ENCODE measurements around the gene CTAG2. TPM values are rescaled to one million over a fixed set of nuclear protein-coding genes. Genes with fewer than 3 reads are reported as not detected.

Gene CTAG2
- total RNA-seq, 1 donor from 2014 or later, result not detected

DNA sequence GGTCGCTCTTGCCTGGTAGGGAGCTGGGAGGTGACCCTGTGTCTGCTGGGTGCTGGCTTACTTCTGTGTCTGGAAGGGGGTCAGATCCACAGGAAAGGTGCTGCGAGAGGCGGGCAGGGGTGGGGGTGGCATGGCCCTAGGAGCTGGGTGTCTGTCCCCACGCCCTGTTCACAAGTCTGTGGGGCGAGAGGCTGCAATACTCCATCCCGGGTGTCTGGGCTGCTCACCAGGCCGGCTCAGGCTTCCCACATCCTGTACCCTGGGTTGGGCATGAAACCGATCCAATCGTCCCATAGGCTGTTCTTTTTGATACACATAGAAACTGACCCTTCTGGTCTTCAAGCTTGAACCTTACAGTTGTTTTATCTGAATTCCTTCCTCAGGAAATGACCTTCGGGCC is 993 bp upstream of the CTAG2 start:
- Histone ChIP-seq H3K4me1 (ENCODE audit: insufficient read depth, low read length) (no peaks in the 10 kb centered on the region), H3K4me2 (ENCODE audit: low read length) (no peak overlapping the region), H3K27ac (ENCODE audit: low read depth, low read length) (no peak overlapping the region), H3K27me3 (ENCODE audit: insufficient read depth, low read length) (no peaks in the 10 kb centered on the region), H4K20me1 (ENCODE audit: insufficient read depth, low read length) (no peaks in the 10 kb centered on the region), H3K79me2 (ENCODE audit: insufficient read depth, low read length) (no peaks in the 10 kb centered on the region), H3K9me3 (ENCODE audit: insufficient read depth, low read depth, low read length) (no peaks in the 10 kb centered on the region), H3K9ac (ENCODE audit: low read length) (no peak overlapping the region), H3K4me3 (ENCODE audit: insufficient read depth, low read depth, low read length) (no peak overlapping the region), H2AFZ (ENCODE audit: low read depth, low read length) (no peak overlapping the region), H3K36me3 (ENCODE audit: insufficient read depth, low read length) (no peaks in the 10 kb centered on the region)
- peaks cover 7% of the 10 kb centered on the region for H3K9me3 Mint-ChIP-seq (ENCODE audit: unreplicated experiment)
- no peak overlapping the region for H3K4me3 Mint-ChIP-seq (ENCODE audit: unreplicated experiment)
- TF ChIP-seq, protein P1, sequence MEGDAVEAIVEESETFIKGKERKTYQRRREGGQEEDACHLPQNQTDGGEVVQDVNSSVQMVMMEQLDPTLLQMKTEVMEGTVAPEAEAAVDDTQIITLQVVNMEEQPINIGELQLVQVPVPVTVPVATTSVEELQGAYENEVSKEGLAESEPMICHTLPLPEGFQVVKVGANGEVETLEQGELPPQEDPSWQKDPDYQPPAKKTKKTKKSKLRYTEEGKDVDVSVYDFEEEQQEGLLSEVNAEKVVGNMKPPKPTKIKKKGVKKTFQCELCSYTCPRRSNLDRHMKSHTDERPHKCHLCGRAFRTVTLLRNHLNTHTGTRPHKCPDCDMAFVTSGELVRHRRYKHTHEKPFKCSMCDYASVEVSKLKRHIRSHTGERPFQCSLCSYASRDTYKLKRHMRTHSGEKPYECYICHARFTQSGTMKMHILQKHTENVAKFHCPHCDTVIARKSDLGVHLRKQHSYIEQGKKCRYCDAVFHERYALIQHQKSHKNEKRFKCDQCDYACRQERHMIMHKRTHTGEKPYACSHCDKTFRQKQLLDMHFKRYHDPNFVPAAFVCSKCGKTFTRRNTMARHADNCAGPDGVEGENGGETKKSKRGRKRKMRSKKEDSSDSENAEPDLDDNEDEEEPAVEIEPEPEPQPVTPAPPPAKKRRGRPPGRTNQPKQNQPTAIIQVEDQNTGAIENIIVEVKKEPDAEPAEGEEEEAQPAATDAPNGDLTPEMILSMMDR (IDR thresholded peaks at IDR 0.05; ENCODE audit: insufficient read depth, low read depth, low read length), result no peak
- TF ChIP-seq EZH2 (IDR thresholded peaks at IDR 0.05; ENCODE audit: insufficient read depth, low read length), result no peak
- H3K36me3 Mint-ChIP-seq (ENCODE audit: low read depth, unreplicated experiment), result no peaks in the 10 kb centered on the region
- no peak overlapping the region for H3K27ac Mint-ChIP-seq (ENCODE audit: unreplicated experiment)
- H3K27me3 Mint-ChIP-seq (ENCODE audit: low read depth, unreplicated experiment), result peaks cover 7% of the 10 kb centered on the region
- no peaks in the 10 kb centered on the region for H3K4me1 Mint-ChIP-seq (ENCODE audit: low read depth, unreplicated experiment)
- DNase-seq (ENCODE audit: low read depth) (no peak), FAIRE-seq (no peak)

DNA sequence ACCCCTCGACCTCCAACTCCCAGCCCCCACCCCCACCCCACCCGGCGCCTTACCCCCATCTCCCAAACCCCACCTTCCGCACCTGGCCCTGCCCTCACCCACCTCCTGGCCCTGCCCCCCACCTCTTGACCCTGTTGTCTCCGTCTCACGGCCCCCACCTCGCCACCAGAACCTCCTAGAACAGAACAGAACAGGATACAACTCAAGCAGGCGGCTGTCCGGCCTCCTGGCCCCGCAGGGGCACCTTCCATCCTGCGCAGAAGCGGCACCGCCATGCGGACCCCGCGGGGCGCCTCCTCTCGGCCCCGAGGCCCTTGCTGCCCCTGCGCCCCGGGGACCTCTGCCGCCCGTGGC is 354 bp downstream of the CTAG2 start:
- peaks cover 5% of the 10 kb centered on the region for H3K27me3 Mint-ChIP-seq (ENCODE audit: low read depth, unreplicated experiment)
- no peak overlapping the region for H3K4me2 ChIP-seq (ENCODE audit: low read length)
- H3K9ac ChIP-seq (ENCODE audit: low read length), result no peak overlapping the region
- no peaks in the 10 kb centered on the region for H3K4me1 Mint-ChIP-seq (ENCODE audit: low read depth, unreplicated experiment)
- H4K20me1 ChIP-seq (ENCODE audit: insufficient read depth, low read length), result no peaks in the 10 kb centered on the region
- FAIRE-seq (no peak), DNase-seq (ENCODE audit: low read depth) (no peak)
- no peaks in the 10 kb centered on the region for H3K79me2 ChIP-seq (ENCODE audit: insufficient read depth, low read length)
- H3K27ac Mint-ChIP-seq (ENCODE audit: unreplicated experiment), result no peak overlapping the region
- no peaks in the 10 kb centered on the region for H3K27me3 ChIP-seq (ENCODE audit: insufficient read depth, low read length)
- H3K4me3 Mint-ChIP-seq (ENCODE audit: unreplicated experiment), result no peak overlapping the region
- no peak overlapping the region for H3K27ac ChIP-seq (ENCODE audit: low read depth, low read length)
- TF ChIP-seq, protein P1 (IDR thresholded peaks at IDR 0.05; ENCODE audit: insufficient read depth, low read depth, low read length), result no peak
- no peaks in the 10 kb centered on the region for H3K4me1 ChIP-seq (ENCODE audit: insufficient read depth, low read length)
- H3K4me3 ChIP-seq (ENCODE audit: insufficient read depth, low read depth, low read length), result no peak overlapping the region
- H3K9me3 ChIP-seq (ENCODE audit: insufficient read depth, low read depth, low read length), result no peaks in the 10 kb centered on the region
- peaks cover 2% of the 10 kb centered on the region for H3K9me3 Mint-ChIP-seq (ENCODE audit: unreplicated experiment)
- H3K36me3 ChIP-seq (ENCODE audit: insufficient read depth, low read length), result no peaks in the 10 kb centered on the region
- no peak overlapping the region for H2AFZ ChIP-seq (ENCODE audit: low read depth, low read length)
- no peaks in the 10 kb centered on the region for H3K36me3 Mint-ChIP-seq (ENCODE audit: low read depth, unreplicated experiment)

DNA sequence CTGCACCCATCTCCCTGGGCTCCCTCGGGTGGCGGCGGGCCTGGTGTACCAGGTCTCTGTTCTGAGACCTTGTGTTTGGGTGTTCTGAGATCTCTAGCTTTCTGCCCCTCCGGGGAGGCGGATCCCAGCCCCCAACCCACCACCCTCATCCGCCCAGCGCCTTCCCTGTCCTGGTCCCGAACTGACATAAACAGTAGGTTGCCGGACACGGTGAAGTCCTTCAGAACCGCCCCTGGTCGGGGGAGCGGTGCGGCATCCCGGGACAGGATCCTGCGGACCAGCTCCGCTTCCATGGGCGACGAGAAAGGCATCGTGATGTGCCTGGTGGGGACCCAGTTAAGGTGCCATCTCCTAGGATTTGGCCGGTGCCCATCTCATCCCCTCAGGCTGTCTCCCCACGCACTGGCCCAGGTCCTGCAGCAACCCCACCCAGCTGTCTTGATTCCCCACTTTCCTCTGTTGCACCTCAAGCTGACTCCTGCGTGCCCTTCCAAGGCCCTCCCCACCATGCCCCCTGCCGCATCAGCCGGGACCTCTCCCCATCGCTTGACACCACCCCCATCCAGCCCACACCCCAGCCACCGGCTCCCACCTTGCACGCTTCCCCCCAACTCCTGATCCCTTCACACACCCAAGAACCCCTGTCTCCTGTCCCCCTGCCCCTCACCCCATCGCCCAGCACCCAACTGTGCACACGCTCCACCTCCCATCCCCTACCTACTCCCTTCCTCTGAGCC is 900 bp downstream of the CTAG2 start:
- no peaks in the 10 kb centered on the region for H3K36me3 Mint-ChIP-seq (ENCODE audit: low read depth, unreplicated experiment)
- Histone ChIP-seq H3K9me3 (ENCODE audit: insufficient read depth, low read depth, low read length) (no peaks in the 10 kb centered on the region), H3K4me2 (ENCODE audit: low read length) (no peak overlapping the region), H2AFZ (ENCODE audit: low read depth, low read length) (no peak overlapping the region), H3K4me3 (ENCODE audit: insufficient read depth, low read depth, low read length) (no peak overlapping the region), H3K4me1 (ENCODE audit: insufficient read depth, low read length) (no peaks in the 10 kb centered on the region), H3K27ac (ENCODE audit: low read depth, low read length) (no peak overlapping the region), H3K79me2 (ENCODE audit: insufficient read depth, low read length) (no peaks in the 10 kb centered on the region), H3K9ac (ENCODE audit: low read length) (no peak overlapping the region), H3K27me3 (ENCODE audit: insufficient read depth, low read length) (no peaks in the 10 kb centered on the region), H4K20me1 (ENCODE audit: insufficient read depth, low read length) (no peaks in the 10 kb centered on the region), H3K36me3 (ENCODE audit: insufficient read depth, low read length) (no peaks in the 10 kb centered on the region)
- H3K27ac Mint-ChIP-seq (ENCODE audit: unreplicated experiment), result no peak overlapping the region
- FAIRE-seq (no peak), DNase-seq (ENCODE audit: low read depth) (no peak)
- H3K9me3 Mint-ChIP-seq (ENCODE audit: unreplicated experiment), result peaks cover 2% of the 10 kb centered on the region
- H3K4me1 Mint-ChIP-seq (ENCODE audit: low read depth, unreplicated experiment), result no peaks in the 10 kb centered on the region
- H3K27me3 Mint-ChIP-seq (ENCODE audit: low read depth, unreplicated experiment), result peaks cover 5% of the 10 kb centered on the region
- TF ChIP-seq, protein P1 (IDR thresholded peaks at IDR 0.05; ENCODE audit: insufficient read depth, low read depth, low read length), result no peak
- TF ChIP-seq EZH2 (IDR thresholded peaks at IDR 0.05; ENCODE audit: insufficient read depth, low read length), result no peak
- no peak overlapping the region for H3K4me3 Mint-ChIP-seq (ENCODE audit: unreplicated experiment)
